ENCODE measurements around the gene GIMAP5.

DNA sequence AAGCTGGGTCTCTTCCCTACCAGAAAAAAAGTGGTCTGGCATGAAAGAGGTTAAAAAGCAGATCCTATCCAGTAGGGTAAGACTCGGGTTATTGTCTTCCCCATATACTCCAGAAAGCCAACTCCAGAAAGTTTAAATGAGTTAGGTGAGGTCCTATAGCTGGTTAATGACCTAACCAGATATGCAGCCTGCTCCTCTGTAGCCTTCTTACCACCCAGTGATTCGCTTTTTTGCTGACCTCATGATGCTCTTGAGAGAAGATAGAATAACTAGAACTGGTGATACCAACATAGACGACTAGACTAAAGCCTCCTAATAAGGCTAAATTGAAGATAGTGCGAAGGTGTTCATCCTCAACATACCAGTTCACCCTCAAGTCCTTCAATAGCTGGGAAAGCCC lies 21.5 kb upstream of the GIMAP5 start:
- TF ChIP-seq, protein P1, sequence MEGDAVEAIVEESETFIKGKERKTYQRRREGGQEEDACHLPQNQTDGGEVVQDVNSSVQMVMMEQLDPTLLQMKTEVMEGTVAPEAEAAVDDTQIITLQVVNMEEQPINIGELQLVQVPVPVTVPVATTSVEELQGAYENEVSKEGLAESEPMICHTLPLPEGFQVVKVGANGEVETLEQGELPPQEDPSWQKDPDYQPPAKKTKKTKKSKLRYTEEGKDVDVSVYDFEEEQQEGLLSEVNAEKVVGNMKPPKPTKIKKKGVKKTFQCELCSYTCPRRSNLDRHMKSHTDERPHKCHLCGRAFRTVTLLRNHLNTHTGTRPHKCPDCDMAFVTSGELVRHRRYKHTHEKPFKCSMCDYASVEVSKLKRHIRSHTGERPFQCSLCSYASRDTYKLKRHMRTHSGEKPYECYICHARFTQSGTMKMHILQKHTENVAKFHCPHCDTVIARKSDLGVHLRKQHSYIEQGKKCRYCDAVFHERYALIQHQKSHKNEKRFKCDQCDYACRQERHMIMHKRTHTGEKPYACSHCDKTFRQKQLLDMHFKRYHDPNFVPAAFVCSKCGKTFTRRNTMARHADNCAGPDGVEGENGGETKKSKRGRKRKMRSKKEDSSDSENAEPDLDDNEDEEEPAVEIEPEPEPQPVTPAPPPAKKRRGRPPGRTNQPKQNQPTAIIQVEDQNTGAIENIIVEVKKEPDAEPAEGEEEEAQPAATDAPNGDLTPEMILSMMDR (IDR thresholded peaks at IDR 0.05) = no peak
- no peak for TF ChIP-seq ZFX (IDR thresholded peaks at IDR 0.05; ENCODE audit: borderline replicate concordance)

Measured in 22Rv1 (cell line).